ENCODE measurements around the gene MCF2L2. TPM values are rescaled to one million over a fixed set of nuclear protein-coding genes. Genes with fewer than 3 reads are reported as not detected.
"Not testable (repeated sequence)": the region's sequence is repeated elsewhere in the genome, so short reads cannot be mapped to it uniquely, and the experiment has no call there.

The MCF2L2 gene, protein sequence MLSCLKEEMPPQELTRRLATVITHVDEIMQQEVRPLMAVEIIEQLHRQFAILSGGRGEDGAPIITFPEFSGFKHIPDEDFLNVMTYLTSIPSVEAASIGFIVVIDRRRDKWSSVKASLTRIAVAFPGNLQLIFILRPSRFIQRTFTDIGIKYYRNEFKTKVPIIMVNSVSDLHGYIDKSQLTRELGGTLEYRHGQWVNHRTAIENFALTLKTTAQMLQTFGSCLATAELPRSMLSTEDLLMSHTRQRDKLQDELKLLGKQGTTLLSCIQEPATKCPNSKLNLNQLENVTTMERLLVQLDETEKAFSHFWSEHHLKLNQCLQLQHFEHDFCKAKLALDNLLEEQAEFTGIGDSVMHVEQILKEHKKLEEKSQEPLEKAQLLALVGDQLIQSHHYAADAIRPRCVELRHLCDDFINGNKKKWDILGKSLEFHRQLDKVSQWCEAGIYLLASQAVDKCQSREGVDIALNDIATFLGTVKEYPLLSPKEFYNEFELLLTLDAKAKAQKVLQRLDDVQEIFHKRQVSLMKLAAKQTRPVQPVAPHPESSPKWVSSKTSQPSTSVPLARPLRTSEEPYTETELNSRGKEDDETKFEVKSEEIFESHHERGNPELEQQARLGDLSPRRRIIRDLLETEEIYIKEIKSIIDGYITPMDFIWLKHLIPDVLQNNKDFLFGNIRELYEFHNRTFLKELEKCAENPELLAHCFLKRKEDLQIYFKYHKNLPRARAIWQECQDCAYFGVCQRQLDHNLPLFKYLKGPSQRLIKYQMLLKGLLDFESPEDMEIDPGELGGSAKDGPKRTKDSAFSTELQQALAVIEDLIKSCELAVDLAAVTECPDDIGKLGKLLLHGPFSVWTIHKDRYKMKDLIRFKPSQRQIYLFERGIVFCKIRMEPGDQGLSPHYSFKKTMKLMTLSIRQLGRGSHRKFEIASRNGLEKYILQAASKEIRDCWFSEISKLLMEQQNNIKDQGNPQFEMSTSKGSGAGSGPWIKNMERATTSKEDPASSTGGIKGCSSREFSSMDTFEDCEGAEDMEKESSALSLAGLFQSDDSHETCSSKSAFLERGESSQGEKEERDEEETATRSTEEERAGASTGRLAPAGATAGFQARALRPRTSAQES
- polyA plus RNA-seq (2011; rRNA removed), result 0.05 and 0.11 TPM in 2 replicates
- 0.05 and 0.15 TPM in 2 replicates for polyA minus RNA-seq (2011; rRNA and poly(A)+ RNA removed)

DNA sequence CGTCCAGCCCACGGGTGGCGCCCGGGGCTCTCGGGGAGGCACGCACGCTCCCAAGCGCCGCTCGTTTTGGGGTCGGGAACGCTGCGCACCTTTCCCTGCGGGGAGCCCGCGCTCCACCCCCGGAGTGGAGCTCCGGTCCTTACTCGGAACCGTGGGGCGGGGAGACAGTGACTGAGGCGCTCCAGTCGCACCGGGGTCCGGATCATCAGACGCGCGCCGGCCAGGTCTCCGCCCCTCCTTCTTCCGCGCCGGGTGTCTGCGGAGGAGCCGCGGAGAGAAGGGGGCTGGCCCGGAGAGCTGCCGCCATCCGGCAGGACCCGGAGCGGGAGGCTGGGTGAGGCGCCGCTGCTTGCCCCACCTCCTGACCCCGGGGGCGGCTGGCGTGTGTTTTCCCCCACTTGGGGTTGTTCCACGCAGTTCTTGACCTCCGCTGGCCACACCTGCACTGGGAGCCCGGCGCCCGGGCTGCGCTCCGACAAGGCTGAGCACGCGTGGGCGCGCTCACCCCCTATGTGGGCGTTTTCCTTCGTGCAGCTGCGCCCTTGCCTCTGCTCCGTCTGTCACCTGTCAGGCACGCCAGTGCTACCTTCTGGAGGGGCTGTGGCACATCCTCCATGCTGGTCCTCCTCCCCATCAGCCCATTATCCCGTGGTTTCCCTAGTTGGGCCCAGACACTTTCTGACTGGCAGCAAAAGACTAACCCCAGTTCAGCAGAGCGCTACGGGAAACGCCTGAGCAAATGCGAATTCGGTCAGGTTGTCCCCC lies at the start of gene MCF2L2:
TSS of gene MCF2L2 (minus strand) at position 173 of the 765 bp plus-strand sequence. CDS start 642 bp downstream, outside the sequence.
- CTCF ChIA-PET, result interaction anchor here (1.3 kb wide), 1 partner anchor 45 kb away, joined by 3 read pairs; no protein-coding TSS in a partner anchor
- Histone ChIP-seq H3K4me3 (ENCODE audit: low read depth, low read length) (peak within 1 kb of the TSS; percentile 49), H3K27me3 (ENCODE audit: control insufficient read depth, insufficient read depth, low read length) (peaks cover 23% of the 10 kb centered on the region), H3K36me3 (ENCODE audit: control insufficient read depth, insufficient read depth, low read length) (no peaks in the 10 kb centered on the region)
- POLR2A ChIA-PET, result no interaction called here
- no peak for DNase-seq (ENCODE audit: low read depth)
- TF ChIP-seq, protein P1, sequence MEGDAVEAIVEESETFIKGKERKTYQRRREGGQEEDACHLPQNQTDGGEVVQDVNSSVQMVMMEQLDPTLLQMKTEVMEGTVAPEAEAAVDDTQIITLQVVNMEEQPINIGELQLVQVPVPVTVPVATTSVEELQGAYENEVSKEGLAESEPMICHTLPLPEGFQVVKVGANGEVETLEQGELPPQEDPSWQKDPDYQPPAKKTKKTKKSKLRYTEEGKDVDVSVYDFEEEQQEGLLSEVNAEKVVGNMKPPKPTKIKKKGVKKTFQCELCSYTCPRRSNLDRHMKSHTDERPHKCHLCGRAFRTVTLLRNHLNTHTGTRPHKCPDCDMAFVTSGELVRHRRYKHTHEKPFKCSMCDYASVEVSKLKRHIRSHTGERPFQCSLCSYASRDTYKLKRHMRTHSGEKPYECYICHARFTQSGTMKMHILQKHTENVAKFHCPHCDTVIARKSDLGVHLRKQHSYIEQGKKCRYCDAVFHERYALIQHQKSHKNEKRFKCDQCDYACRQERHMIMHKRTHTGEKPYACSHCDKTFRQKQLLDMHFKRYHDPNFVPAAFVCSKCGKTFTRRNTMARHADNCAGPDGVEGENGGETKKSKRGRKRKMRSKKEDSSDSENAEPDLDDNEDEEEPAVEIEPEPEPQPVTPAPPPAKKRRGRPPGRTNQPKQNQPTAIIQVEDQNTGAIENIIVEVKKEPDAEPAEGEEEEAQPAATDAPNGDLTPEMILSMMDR (IDR thresholded peaks at IDR 0.05; ENCODE audit: insufficient read depth, low read depth, low read length), result no peak

DNA sequence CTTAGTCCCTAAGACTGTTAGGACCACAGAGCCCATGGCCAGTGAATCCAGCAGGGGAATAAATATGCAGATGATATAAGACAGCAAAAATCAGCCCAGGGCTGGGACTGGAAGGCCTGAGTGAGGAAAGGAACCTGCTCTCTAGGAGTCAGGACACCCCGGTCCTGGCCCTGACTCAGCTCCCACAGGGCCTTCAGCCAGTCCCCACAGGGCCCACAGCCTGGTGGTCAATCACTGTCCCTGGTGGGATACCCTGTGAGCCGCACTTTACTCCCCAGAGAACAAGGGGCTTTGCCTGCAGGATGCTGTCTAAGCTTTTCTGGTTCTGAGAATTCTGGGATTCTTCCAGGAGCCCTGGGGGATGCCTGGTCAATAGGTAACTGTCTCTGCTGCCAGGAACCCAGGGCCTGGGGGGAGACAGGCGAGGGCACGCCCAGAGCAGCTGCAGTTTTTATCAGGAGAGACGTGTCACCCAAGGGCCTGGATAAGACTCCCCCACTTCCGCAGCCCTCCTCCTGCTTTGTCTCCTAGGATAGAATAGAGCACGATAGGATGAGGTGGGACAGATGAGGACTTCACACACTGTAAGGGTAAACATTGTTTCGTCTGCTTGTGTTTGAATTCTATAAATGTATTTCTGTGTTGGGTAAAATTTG lies 49.5 kb upstream of the MCF2L2 start:
- Histone ChIP-seq H3K27me3 (ENCODE audit: control insufficient read depth, insufficient read depth, low read length) (peaks cover 2% of the 10 kb centered on the region; the same call in 1 of the 2 replicates), H3K36me3 (ENCODE audit: control insufficient read depth, insufficient read depth, low read length) (no peaks in the 10 kb centered on the region), H3K4me3 (ENCODE audit: low read depth, low read length) (no peak overlapping the region)
- CTCF ChIA-PET, result interaction anchor here (1.3 to 1.4 kb wide), 3 partner anchors 59 to 289 kb away, joined by 4 to 6 read pairs (median 5); no protein-coding TSS in a partner anchor
- DNase-seq (ENCODE audit: low read depth), result no peak
- POLR2A ChIA-PET, result no interaction called here
- TF ChIP-seq, protein P1 (IDR thresholded peaks at IDR 0.05; ENCODE audit: insufficient read depth, low read depth, low read length), result no peak

DNA sequence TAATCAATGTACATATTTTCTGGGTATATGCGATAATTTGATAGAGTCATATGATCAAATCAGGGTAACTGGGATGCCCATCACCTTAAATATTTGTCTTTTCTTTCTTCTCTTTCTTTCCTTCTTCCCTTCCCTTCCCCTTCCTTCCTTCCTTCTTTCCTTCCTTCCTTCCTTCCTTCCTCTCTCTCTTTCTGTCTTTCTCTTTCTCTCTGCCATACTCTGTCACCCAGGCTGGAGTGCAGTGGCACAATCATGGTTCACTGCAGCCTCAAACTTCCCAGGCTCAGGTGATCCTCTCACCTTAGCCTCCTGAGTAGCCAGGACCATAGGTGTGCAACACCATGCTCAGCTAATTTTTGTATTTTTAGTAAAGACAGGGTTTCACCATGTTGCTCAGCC lies 47.3 kb upstream of the MCF2L2 start:
- H3K4me3 ChIP-seq (ENCODE audit: low read depth, low read length); POLR2A ChIA-PET; DNase-seq (ENCODE audit: low read depth); H3K36me3 ChIP-seq (ENCODE audit: control insufficient read depth, insufficient read depth, low read length); H3K27me3 ChIP-seq (ENCODE audit: control insufficient read depth, insufficient read depth, low read length): not testable (repeated sequence)
- CTCF ChIA-PET, result interaction anchor here (0.7 to 1.5 kb wide), 3 partner anchors 23 to 539 kb away, joined by 3 to 6 read pairs (median 3); no protein-coding TSS in a partner anchor

DNA sequence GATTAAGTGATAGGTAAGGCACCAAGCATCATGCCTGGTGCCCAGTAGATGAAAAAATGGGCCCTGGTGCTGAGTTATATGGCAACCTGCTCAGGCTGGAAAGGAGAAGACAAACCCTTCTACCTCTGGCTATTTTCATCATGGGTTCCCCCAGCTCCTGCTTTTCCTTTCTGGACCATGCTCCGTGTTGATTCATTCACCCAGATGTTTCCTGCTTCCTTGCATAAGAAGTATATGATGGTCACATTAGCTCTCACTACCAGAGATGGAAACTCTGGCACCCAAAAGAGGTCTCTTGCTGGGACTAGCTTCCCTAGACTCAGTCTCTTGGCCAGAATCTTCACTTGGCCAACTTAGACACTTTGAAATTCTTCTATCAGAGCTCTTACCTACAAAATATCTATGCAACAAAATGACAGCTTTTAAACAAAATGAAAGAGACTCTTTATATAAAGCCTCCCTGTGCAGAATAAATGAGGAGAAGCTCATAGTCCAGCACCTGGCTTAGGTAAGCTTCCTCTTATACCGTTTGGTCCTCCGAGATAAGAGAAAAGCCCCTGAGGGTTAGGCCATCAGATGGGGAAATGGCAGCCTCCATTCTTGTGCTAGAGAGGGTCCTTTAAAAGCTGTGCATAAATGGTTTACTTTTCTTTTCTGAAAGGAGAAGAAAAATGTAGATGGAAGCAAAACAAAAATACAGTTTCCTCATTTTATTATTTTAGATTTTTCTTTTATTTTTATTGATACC lies 46.8 kb upstream of the MCF2L2 start:
- peaks cover 2% of the 10 kb centered on the region; the same call in 1 of the 2 replicates for H3K27me3 ChIP-seq (ENCODE audit: control insufficient read depth, insufficient read depth, low read length)
- no peak overlapping the region for H3K4me3 ChIP-seq (ENCODE audit: low read depth, low read length)
- TF ChIP-seq, protein P1 (IDR thresholded peaks at IDR 0.05; ENCODE audit: insufficient read depth, low read depth, low read length), result no peak
- no peak for DNase-seq (ENCODE audit: low read depth)
- CTCF ChIA-PET, result interaction anchor here (0.7 to 1.5 kb wide), 3 partner anchors 23 to 540 kb away, joined by 3 to 6 read pairs (median 3); no protein-coding TSS in a partner anchor
- POLR2A ChIA-PET, result no interaction called here
- H3K36me3 ChIP-seq (ENCODE audit: control insufficient read depth, insufficient read depth, low read length), result no peaks in the 10 kb centered on the region

Measured in BJ (cell line).